KMS-11 (cell line): ENCODE data around the gene RABGAP1.
"Not testable (repeated sequence)": the region's sequence is repeated elsewhere in the genome, so short reads cannot be mapped to it uniquely, and the experiment has no call there.

Source experiments
- H2AFZ ChIP-seq: fragments of 200-600 bp; sonication (generic); 2 replicates; pipeline ENCODE4 v1.6.1; 2016; ENCODE audit warnings: antibody characterized with exemption, mixed run types, low read depth
- H3K27ac ChIP-seq: fragments of 200-600 bp; sonication (generic); 2 replicates; pipeline ENCODE4 v1.6.1; 2016; ENCODE audit warnings: mild to moderate bottlenecking, mixed run types
- H3K27me3 ChIP-seq: fragments of 200-600 bp; sonication (generic); 2 replicates; pipeline ENCODE4 v1.6.1; 2017; ENCODE audit warnings: mild to moderate bottlenecking, low read depth, mixed run types, moderate library complexity; ENCODE audit not compliant: insufficient read depth
- H3K36me3 ChIP-seq: fragments of 200-600 bp; sonication (generic); 2 replicates; pipeline ENCODE4 v1.6.1; 2017; ENCODE audit warnings: mild to moderate bottlenecking, mixed run types; ENCODE audit not compliant: insufficient read depth
- H3K4me1 ChIP-seq: fragments of 200-600 bp; sonication (generic); 2 replicates; pipeline ENCODE4 v1.6.1; 2016; ENCODE audit warnings: mild to moderate bottlenecking, low read depth, mixed run types; ENCODE audit not compliant: poor library complexity, severe bottlenecking
- H3K4me2 ChIP-seq: fragments of 200-600 bp; sonication (generic); 2 replicates; pipeline ENCODE4 v1.7.0; 2016; ENCODE audit warnings: mild to moderate bottlenecking, mixed run types
- H3K4me3 ChIP-seq: fragments of 200-600 bp; sonication (generic); IDR thresholded peaks from 2 replicates; pipeline ENCODE4 v1.6.1; 2017; ENCODE audit warnings: low read depth, low read length, mixed read lengths; ENCODE audit not compliant: insufficient read depth
- H3K79me2 ChIP-seq: fragments of 200-600 bp; sonication (generic); 2 replicates; pipeline ENCODE4 v1.6.1; 2016; ENCODE audit warnings: low read depth, mixed run types; ENCODE audit not compliant: insufficient read depth
- H3K9ac ChIP-seq: fragments of 200-600 bp; sonication (generic); 2 replicates; pipeline ENCODE4 v1.6.1; 2016; ENCODE audit warnings: mild to moderate bottlenecking, mixed run types
- H4K20me1 ChIP-seq: fragments of 200-600 bp; sonication (generic); 2 replicates; pipeline ENCODE4 v1.6.1; 2016; ENCODE audit warnings: mild to moderate bottlenecking, mixed run types; ENCODE audit not compliant: insufficient read depth
- TF ChIP-seq, protein P1 (sequence below): fragments of 200-600 bp; sonication (generic); conservative IDR thresholded peaks from 2 replicates; pipeline ENCODE4 v1.6.1; 2017; ENCODE audit warnings: low read depth, mild to moderate bottlenecking, antibody characterized with exemption, low read length, moderate library complexity, mixed read lengths

RABGAP1 gene

DNA sequence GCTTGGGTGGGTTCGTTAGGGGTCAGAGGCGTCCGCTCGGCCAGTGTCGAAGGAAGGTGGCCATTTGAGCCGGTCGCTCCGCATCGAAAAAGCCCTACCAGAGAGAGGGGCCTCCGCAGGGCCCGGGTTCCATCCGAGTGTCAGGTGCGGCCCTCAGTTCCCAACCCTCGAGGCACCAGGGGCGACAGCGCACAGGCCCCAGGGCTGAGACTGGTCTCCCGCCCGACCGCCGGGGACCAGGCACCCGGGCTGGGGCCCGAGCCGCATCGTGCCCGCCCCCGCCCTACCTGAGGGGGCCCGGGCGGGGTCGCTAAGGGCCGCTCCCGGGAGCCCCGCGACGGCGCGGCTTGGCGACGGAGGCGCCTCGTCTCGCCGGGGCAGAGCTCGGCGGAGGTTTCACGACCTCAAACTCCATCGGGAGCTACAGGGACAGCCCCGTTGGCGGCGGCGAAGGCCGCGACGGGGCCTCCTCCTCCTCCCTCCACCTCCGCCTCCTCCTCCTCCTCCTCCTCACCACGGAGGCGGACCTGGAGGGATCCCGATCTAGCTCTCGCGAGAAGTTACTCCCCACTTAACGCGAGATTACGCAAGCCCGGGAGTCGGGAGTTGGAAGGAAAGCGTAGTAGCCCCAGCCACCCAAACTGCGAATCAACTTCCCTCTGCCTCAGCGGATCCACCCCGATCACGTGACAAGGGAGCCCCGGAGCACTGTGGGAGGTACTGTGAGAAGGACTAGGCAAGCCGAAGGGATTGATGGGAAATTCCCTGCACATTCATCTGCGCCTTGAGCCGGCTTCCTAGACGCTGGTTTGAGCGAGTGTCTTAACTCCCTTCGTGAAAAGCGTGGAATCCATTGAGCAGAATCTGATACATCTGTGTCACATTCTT, 35.8 kb upstream of the RABGAP1 start, which contains the start of gene RC3H2:
Gene RC3H2 (minus strand): TSS at position 537 of the 888 bp plus-strand sequence. CDS start 7,850 bp downstream, outside the sequence.
- H2AFZ ChIP-seq, result peak within 1 kb of the TSS; percentile 91
- no peaks in the 10 kb centered on the region for H3K36me3 ChIP-seq
- peak within 1 kb of the TSS; percentile 82 for H3K4me2 ChIP-seq
- H4K20me1 ChIP-seq, result no peaks in the 10 kb centered on the region
- H3K27me3 ChIP-seq, result no peaks in the 10 kb centered on the region
- H3K79me2 ChIP-seq, result peaks cover 47% of the 10 kb centered on the region
- H3K4me1 ChIP-seq, result peaks cover 30% of the 10 kb centered on the region
- H3K9ac ChIP-seq, result peak within 1 kb of the TSS; percentile 80
- peak within 1 kb of the TSS; percentile 60 for H3K27ac ChIP-seq
- H3K4me3 ChIP-seq, result no peak within 1 kb of the TSS
- TF ChIP-seq, protein P1, sequence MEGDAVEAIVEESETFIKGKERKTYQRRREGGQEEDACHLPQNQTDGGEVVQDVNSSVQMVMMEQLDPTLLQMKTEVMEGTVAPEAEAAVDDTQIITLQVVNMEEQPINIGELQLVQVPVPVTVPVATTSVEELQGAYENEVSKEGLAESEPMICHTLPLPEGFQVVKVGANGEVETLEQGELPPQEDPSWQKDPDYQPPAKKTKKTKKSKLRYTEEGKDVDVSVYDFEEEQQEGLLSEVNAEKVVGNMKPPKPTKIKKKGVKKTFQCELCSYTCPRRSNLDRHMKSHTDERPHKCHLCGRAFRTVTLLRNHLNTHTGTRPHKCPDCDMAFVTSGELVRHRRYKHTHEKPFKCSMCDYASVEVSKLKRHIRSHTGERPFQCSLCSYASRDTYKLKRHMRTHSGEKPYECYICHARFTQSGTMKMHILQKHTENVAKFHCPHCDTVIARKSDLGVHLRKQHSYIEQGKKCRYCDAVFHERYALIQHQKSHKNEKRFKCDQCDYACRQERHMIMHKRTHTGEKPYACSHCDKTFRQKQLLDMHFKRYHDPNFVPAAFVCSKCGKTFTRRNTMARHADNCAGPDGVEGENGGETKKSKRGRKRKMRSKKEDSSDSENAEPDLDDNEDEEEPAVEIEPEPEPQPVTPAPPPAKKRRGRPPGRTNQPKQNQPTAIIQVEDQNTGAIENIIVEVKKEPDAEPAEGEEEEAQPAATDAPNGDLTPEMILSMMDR, result no peak

DNA sequence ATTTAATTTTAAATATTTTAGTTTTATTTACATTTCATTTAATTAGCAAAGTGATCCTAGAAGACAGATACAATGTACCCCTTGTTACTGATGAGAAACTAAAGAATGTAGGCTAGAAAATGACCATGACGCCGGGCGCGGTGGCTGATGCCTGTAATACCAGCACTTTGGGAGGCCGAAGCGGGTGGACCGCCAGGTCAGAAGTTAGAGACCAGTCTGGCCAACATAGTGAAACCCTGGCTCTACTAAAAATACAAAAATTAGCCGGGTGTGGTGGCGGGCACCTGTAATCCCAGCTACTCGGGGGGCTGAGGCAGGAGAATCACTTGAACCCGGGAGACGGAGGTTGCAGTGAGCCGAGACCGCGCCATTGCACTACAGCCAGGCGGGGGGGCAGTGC, 34.7 kb upstream of the RABGAP1 start:
- not testable (repeated sequence) for H3K27me3 ChIP-seq, H3K36me3 ChIP-seq, H4K20me1 ChIP-seq, H3K4me3 ChIP-seq, H2AFZ ChIP-seq, H3K27ac ChIP-seq, H3K9ac ChIP-seq
- 0 out of 2 replicates have a peak overlapping the region, but pooled peaks have one; percentile 59 for H3K4me2 ChIP-seq
- peaks cover 36% of the 10 kb centered on the region for H3K79me2 ChIP-seq
- peaks cover 22% of the 10 kb centered on the region for H3K4me1 ChIP-seq

DNA sequence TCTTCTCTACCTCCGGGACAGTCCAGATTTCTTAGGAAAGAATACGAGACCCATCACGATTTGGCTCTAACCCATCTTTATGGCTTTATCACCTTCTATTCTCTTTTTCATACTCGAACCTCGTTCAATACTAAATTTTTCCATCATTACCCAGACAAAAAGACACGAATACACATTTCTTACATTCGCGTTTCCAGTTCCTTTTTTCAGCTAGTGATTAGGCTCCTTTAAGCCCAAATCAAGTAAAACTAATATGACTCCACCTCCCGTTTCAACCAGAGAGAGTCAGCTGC, 28.2 kb upstream of the RABGAP1 start:
- peak overlapping the region; percentile 56; the same call in 1 of the 2 replicates for H3K9ac ChIP-seq
- H3K4me3 ChIP-seq, result no peak overlapping the region
- no peaks in the 10 kb centered on the region for H4K20me1 ChIP-seq
- no peaks in the 10 kb centered on the region for H3K36me3 ChIP-seq
- H3K27ac ChIP-seq, result peak overlapping the region; percentile 79
- H3K4me2 ChIP-seq, result peak overlapping the region; percentile 61
- H3K79me2 ChIP-seq, result peaks cover 4% of the 10 kb centered on the region; the same call in 1 of the 2 replicates
- TF ChIP-seq, protein P1, result no peak
- H3K4me1 ChIP-seq, result peaks cover 12% of the 10 kb centered on the region
- H2AFZ ChIP-seq, result peak overlapping the region; percentile 77
- no peaks in the 10 kb centered on the region for H3K27me3 ChIP-seq

DNA sequence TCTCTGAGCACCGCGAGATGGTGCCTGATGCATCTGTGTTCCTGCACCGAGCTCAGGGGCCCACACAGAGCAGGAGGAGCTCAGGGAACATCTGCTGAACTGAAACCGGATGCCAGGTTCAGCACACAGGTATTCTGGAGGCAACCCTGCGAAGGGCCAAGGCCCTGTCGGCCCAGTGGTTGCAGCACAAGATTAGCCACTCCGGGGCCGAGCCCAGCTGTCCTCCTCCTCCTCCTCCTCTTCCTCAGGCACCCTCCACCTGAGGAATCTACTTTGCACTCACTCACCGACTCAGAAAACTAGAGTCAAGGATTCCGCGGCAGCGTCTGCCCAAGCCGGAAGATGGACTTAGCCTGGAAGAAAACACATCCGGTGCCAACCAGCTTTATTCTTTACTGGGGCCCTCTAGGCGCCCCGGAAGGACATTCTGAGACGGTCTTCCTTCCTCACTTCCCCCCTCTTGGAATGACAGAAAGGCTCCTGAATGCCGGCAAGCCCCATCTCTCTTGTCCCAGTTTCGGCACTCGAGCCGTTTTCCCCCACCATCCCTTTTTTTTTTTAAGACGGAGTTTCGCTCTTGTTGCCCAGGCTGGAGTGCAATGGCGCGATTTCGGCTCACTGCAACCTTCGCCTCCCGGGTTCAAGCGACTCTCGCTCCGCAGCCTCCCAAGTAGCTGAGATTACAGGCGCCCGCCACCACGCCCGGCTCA, 27.7 kb upstream of the RABGAP1 start, which contains the start of gene ZBTB6:
Gene ZBTB6 (minus strand): TSS at position 360 of the 710 bp plus-strand sequence. CDS start 1,251 bp downstream, outside the sequence.
- Histone ChIP-seq H3K4me3 (no peak within 1 kb of the TSS), H3K9ac (peak within 1 kb of the TSS; percentile 56; the same call in 1 of the 2 replicates), H3K27me3 (no peaks in the 10 kb centered on the region), H3K79me2 (peaks cover 4% of the 10 kb centered on the region; the same call in 1 of the 2 replicates), H3K27ac (peak within 1 kb of the TSS; percentile 79), H3K4me2 (peak within 1 kb of the TSS; percentile 61), H3K4me1 (peaks cover 12% of the 10 kb centered on the region), H3K36me3 (no peaks in the 10 kb centered on the region), H2AFZ (peak within 1 kb of the TSS; percentile 77), H4K20me1 (no peaks in the 10 kb centered on the region)
- TF ChIP-seq, protein P1, result no peak
